Measurements from ENCODE around the gene NUAK1.

The NUAK1 gene

DNA sequence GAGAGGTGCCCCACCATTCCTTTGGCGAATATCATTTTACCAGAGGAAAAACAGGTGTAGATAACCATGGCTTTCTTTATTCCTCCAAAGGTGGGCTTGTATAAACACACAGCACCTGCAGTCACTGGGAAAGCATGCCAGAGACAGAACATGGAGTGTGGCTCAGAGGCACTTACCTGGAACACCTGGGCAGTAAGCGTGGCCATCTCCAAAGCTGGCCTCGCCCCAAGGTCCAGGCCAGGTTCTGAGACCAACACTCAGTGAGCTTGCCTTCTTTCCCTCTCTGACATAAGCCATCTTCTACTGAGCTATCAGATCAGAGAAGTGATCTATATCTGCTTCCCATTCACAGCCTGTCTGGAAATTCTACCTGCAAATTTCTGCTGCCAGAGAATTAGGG lies 70.5 kb downstream of the NUAK1 start:
- H3K4me3 ChIP-seq (ENCODE audit: control insufficient read depth, low read depth, low read length) = no peak overlapping the region
- no peak for DNase-seq (ENCODE audit: low read depth)
- TF ChIP-seq, protein P1, sequence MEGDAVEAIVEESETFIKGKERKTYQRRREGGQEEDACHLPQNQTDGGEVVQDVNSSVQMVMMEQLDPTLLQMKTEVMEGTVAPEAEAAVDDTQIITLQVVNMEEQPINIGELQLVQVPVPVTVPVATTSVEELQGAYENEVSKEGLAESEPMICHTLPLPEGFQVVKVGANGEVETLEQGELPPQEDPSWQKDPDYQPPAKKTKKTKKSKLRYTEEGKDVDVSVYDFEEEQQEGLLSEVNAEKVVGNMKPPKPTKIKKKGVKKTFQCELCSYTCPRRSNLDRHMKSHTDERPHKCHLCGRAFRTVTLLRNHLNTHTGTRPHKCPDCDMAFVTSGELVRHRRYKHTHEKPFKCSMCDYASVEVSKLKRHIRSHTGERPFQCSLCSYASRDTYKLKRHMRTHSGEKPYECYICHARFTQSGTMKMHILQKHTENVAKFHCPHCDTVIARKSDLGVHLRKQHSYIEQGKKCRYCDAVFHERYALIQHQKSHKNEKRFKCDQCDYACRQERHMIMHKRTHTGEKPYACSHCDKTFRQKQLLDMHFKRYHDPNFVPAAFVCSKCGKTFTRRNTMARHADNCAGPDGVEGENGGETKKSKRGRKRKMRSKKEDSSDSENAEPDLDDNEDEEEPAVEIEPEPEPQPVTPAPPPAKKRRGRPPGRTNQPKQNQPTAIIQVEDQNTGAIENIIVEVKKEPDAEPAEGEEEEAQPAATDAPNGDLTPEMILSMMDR (IDR thresholded peaks at IDR 0.05; ENCODE audit: control insufficient read depth, insufficient read depth, low read depth, low read length, missing control alignments) = no peak

DNA sequence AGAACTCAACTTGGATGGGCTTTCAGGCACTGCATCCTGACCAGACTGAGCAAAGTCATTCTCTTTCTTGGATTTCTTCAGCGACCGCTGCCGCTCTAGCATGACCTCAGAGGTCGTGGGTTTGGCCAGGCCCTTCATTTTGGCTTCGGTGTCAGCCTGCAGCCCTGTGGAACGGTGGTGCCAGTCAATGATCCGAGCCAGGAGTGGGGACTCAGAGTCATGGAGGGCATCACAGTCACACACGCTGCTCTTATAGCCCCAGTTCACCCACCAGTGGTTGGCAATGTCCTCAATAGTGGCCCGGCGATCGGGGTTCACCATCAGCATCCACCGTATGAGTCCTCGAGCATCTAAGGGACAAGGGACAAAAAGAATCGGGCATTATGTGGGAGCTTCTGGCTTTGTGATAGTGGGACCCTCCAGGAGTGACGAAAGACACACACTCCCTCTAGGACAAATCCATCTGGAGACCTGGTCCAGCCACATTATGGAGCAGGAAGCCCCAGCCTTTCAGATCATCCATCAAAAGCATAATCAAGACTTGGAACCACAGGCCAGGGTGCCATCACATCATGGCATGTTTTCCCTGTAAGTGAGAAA lies 71.0 kb downstream of the NUAK1 start:
- DNase-seq (ENCODE audit: low read depth) = no peak
- no peak overlapping the region for H3K4me3 ChIP-seq (ENCODE audit: control insufficient read depth, low read depth, low read length)
- TF ChIP-seq, protein P1 (IDR thresholded peaks at IDR 0.05; ENCODE audit: control insufficient read depth, insufficient read depth, low read depth, low read length, missing control alignments) = no peak

DNA sequence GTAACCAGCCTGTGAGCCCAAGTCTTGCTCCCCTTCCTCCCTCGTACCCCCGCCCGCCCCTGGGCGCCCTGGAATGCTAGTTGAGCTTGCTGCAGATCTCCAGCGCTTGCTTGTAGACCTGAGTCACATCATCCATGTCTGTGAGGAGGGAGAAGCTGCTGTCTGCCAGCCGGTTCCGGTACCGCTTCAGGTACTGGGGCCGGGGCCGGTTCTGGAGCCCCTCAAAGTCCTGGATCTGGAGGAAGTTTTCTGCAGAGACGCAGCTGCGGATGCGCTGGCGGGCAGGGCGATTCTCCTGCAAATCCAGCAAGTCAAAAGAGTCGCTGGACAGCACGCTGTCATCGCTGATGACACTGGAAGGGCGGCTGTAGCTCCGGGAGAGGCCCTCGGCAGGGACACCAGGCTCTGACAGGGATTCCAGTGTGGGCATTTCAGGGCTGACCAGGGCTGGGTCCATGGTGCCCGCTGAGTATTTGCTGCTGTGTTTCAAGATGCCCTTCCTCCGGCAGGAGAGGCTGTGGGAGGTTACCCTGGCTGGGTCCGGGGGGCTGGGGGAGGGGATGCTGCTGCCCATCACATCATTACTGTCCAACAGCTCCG lies 71.9 kb downstream of the NUAK1 start:
- TF ChIP-seq, protein P1 (IDR thresholded peaks at IDR 0.05; ENCODE audit: control insufficient read depth, insufficient read depth, low read depth, low read length, missing control alignments) = no peak
- no peak overlapping the region for H3K4me3 ChIP-seq (ENCODE audit: control insufficient read depth, low read depth, low read length)
- no peak for DNase-seq (ENCODE audit: low read depth)

DNA sequence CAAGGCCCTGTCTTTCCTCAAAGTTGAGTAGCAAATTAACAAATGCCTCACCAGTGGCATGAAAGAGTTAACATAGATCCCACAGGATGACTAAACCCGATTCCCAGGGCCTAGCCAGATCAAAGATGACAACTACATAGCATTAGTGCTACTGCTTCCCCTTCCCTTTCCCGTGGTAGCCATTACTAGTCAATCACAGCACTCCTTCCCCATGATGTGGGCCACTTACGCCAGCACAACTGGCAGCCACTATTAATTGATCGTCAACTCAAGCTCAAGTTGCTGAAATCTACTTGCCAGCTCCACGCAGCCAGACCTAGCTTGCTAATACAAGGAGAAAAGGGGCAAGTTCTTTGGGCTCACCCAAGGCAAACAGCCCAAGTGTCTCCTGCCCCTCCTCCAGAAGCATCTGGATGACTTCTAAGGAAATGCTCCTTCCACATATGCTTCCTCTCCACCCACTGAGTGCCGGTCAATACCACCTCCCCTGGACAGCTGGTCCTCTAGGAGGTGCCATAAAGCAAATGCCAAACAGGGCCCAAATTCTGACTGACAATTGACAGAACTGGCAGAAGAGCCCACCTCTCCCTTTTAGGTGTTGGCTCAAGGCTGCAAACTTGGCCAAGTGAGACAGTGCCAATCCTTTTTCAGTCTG lies 72.6 kb downstream of the NUAK1 start:
- TF ChIP-seq, protein P1 (IDR thresholded peaks at IDR 0.05; ENCODE audit: control insufficient read depth, insufficient read depth, low read depth, low read length, missing control alignments) = no peak
- H3K4me3 ChIP-seq (ENCODE audit: control insufficient read depth, low read depth, low read length) = no peak overlapping the region
- DNase-seq (ENCODE audit: low read depth) = no peak

DNA sequence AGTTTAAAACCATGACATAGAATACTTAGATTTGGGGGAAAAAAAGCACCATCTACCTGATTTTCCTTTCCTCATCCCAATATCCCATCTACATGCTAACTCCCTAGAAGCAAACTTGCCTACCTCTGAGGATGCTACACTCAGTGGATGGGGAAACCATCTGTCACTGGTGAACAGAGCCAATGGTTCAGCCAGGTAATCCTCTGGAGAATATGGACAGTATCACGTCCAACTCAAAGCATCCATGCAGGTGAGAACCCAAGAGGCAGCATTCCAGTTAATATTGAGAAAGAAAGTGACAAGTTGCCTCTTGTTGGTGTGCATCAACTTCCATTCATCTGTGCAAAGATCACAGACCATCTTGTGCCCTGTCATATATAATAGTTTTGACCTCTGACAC lies 73.2 kb downstream of the NUAK1 start:
- H3K4me3 ChIP-seq (ENCODE audit: control insufficient read depth, low read depth, low read length) = no peak overlapping the region
- TF ChIP-seq, protein P1 (IDR thresholded peaks at IDR 0.05; ENCODE audit: control insufficient read depth, insufficient read depth, low read depth, low read length, missing control alignments) = no peak

DNA sequence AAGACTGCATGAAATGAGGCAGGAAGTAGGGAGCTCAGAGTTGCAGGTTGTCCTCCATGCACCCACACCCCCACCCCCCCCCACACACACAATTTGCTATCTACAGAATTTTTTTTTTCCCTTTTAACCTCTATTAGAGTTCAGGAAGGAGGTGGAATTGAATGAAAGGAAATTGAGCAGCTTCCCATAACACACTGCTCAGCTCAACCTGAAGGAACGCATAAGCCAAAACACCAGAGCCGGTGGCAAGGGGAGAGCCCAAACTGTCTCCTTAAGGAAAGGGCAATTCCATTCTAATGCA lies 74.1 kb downstream of the NUAK1 start:
- no peak for DNase-seq (ENCODE audit: low read depth)
- TF ChIP-seq, protein P1 (IDR thresholded peaks at IDR 0.05; ENCODE audit: control insufficient read depth, insufficient read depth, low read depth, low read length, missing control alignments) = no peak

More for the DNA sequence above, 73.2 kb downstream of the NUAK1 start:
- no peak for DNase-seq (ENCODE audit: low read depth)

More for the DNA sequence above, 74.1 kb downstream of the NUAK1 start:
- H3K4me3 ChIP-seq (ENCODE audit: control insufficient read depth, low read depth, low read length) = no peak overlapping the region

All from AG09309 (cell line).